Aorta (tissue), 5 donors: ENCODE results near the gene ESR1. TPM values are rescaled to one million over a fixed set of nuclear protein-coding genes. Genes with fewer than 3 reads are reported as not detected.
"Not testable (repeated sequence)": the region's sequence is repeated elsewhere in the genome, so short reads cannot be mapped to it uniquely, and the experiment has no call there.

Experiments used
- ATAC-seq: fragments of 200-7000 bp; cut with Tn5 transposase; one replicate; pipeline ENCODE4 v1.9.1; 2022; ENCODE audit warnings: moderate library complexity; ENCODE audit not compliant: low FRiP score
- DNase-seq, 2 donors: peaks; one replicate each; pipeline ENCODE4 v3.0.0-alpha.2; 2020
- H3K27ac ChIP-seq, 2 donors: one replicate each; pipeline ENCODE4 v1.5.1; 2013; ENCODE audit warnings: low read length in 2 of 2, mild to moderate bottlenecking in 2 of 2, moderate library complexity in 2 of 2, control low read depth in 1 of 2, inconsistent platforms in 1 of 2, low read depth in 1 of 2
- H3K27me3 ChIP-seq, 2 donors: one replicate each; pipeline ENCODE4 v1.6.1; 2013; ENCODE audit warnings: control low read depth in 1 of 2, low read length in 1 of 2, mild to moderate bottlenecking in 1 of 2, moderate library complexity in 1 of 2; ENCODE audit not compliant: insufficient read depth in 2 of 2, control insufficient read depth in 1 of 2
- H3K36me3 ChIP-seq, 2 donors: one replicate each; pipeline ENCODE4 v1.6.1; 2013; ENCODE audit warnings: control low read depth in 1 of 2, low read length in 1 of 2, mild to moderate bottlenecking in 1 of 2; ENCODE audit not compliant: insufficient read depth in 2 of 2, control insufficient read depth in 1 of 2
- H3K4me1 ChIP-seq, 2 donors: one replicate each; pipeline ENCODE4 v1.6.1; 2013; ENCODE audit warnings: low read length in 2 of 2, control low read depth in 1 of 2, mild to moderate bottlenecking in 1 of 2, moderate library complexity in 1 of 2; ENCODE audit not compliant: insufficient read depth in 2 of 2, control insufficient read depth in 1 of 2
- H3K4me3 ChIP-seq, 2 donors: one replicate each; pipeline ENCODE4 v1.5.1; 2013; ENCODE audit warnings: low read length in 2 of 2, control low read depth in 1 of 2, mild to moderate bottlenecking in 1 of 2
- H3K9me3 ChIP-seq: one replicate; pipeline ENCODE4 v1.6.1; 2013; ENCODE audit warnings: mild to moderate bottlenecking, low read length; ENCODE audit not compliant: control insufficient read depth
- WGBS, 2 donors: extraction: QIAGEN DNeasy Blood & Tissue Kit; methylation state at CpG; one replicate each; pipeline ENCODE4 v1.1.7; 2013; 5-methylcytosine and 5-hydroxymethylcytosine counted together
- intact Hi-C, 2 donors: fragments of 100-400 bp; cut with DNase I; formaldehyde crosslinking; loops; one replicate each; pipeline versions ENCODE4 v1.14.2 to v1.15.0; 2022
- polyA plus RNA-seq, 2 donors: library from polyadenylated mRNA; stranded (reverse); fragments of 200-250 nt; gene quantifications; one replicate each; pipeline ENCODE4 v1.2.3, GENCODE V29; 2013
- total RNA-seq, 2 donors: library from RNA; stranded (reverse); fragmentation: NEBNext Ultra II Directional; extraction: Animal tissue kit (Norgen Biotek cat#: 25700); gene quantifications; one replicate each; pipeline ENCODE4 v1.2.1, GENCODE V29; 2021
- donor health status: healthy with polysubstance abuse.
- donor health status: Bipolar disorder and iron deficiency.
- donor health status: DM: no; HTN: no; CAD: no.
- donor health status: DM: no; HTN: no; CAD: no.
- donor health status: DM: yes; HTN: yes; CAD: no.

The ESR1 gene
- total and polyA plus RNA-seq, 4 donors = 0.13 to 12.3 (median 2.8) TPM

DNA sequence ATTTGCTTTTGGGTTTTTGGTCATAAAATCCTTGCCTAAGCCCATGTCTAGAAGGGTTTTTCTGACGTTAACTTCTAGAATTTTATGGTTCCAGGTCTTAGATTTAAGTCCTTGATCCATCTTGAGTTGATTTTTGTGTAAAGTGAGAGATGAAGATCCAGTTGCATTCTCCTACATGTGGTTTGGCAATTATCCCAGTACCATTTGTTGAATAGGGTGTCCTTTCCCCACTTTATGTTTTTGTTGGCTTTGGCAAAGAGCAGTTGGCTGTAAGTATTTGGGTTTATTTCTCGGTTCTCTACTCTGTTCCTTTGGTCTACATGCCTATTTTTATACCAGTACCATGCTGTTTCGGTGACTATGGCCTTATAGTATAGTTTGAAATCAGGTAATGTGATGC lies 86.9 kb downstream of the ESR1 start:
- intact Hi-C loops, ATAC-seq, H3K27ac ChIP-seq, H3K27me3 ChIP-seq, H3K36me3 ChIP-seq, H3K4me1 ChIP-seq, H3K9me3 ChIP-seq, DNase-seq, H3K4me3 ChIP-seq: not testable (repeated sequence)
- 40 to 42% methylated on average over 3 of the region's 3 CpGs for WGBS, 2 donors

DNA sequence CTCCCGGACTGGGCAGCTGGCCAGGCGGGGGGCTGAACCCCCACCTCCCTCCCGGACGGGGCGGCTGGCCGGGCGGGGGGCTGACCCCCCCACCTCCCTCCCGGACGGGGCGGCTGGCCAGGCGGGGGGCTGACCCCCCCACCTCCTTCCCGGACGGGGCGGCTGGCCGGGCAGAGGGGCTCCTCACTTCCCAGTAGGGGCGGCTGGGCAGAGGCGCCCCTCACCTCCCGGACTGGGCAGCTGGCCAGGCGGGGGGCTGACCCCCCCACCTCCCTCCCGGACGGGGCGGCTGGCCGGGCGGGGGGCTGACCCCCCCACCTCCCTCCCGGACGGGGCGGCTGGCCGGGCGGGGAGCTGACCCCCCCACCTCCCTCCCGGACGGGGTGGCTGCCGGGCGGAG lies 91.7 kb downstream of the ESR1 start:
- H3K36me3 ChIP-seq, H3K4me3 ChIP-seq, ATAC-seq, H3K27ac ChIP-seq, DNase-seq, H3K9me3 ChIP-seq, H3K4me1 ChIP-seq, H3K27me3 ChIP-seq, intact Hi-C loops: not testable (repeated sequence)
- WGBS, 2 donors = 94% methylated on average over 25 of the region's 33 CpGs; no CpG with 5 or more reads in 1 of the 2 donors

DNA sequence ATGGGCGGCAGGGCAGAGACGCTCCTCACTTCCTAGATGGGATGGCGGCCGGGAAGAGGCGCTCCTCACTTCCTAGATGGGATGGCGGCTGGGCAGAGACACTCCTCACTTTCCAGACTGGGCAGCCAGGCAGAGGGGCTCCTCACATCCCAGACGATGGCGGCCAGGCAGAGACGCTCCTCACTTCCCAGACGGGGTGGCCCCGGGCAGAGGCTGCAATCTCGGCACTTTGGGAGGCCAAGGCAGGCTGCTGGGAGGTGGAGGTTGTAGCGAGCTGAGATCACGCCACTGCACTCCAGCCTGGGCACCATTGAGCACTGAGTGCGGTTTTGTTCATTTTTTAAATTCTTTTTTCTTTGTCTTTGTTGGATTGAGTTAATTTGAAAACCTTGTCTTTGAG lies 92.3 kb downstream of the ESR1 start:
- H3K4me1 ChIP-seq, H3K36me3 ChIP-seq, H3K27me3 ChIP-seq, H3K4me3 ChIP-seq, H3K27ac ChIP-seq, H3K9me3 ChIP-seq, DNase-seq, intact Hi-C loops, ATAC-seq: not testable (repeated sequence)
- 95 to 96% methylated on average over 14 to 15 of the region's 15 CpGs for WGBS, 2 donors

DNA sequence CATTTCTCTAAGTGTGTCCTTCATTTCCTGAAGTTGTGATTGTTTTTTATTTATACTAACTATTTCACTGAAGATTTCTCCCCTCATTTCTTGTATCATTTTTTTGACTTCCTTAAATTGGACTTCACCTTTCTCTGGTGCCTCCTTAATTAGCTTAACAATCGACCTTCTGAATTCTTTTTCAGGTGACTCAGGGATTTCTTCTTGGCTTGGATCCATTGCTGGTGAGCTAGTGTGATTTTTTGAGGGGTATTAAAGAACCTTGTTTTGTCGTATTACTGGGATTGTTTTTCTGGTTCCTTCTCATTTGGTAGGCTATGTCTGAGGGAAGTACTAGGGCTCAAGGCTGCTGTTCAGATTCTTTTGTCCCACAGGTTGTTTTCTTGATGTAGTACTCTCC lies 92.8 kb downstream of the ESR1 start:
- H3K36me3 ChIP-seq = no peaks in the 10 kb centered on the region
- H3K9me3 ChIP-seq = no peaks in the 10 kb centered on the region
- no peak overlapping the region for H3K27ac ChIP-seq
- no peaks in the 10 kb centered on the region for H3K4me1 ChIP-seq
- no peaks in the 10 kb centered on the region for H3K27me3 ChIP-seq
- ATAC-seq (no peak), DNase-seq (no peak)
- WGBS, 2 donors = 73 to 76% methylated on average over 2 of the region's 2 CpGs
- no peak overlapping the region for H3K4me3 ChIP-seq
- intact Hi-C loops = no loop called here

DNA sequence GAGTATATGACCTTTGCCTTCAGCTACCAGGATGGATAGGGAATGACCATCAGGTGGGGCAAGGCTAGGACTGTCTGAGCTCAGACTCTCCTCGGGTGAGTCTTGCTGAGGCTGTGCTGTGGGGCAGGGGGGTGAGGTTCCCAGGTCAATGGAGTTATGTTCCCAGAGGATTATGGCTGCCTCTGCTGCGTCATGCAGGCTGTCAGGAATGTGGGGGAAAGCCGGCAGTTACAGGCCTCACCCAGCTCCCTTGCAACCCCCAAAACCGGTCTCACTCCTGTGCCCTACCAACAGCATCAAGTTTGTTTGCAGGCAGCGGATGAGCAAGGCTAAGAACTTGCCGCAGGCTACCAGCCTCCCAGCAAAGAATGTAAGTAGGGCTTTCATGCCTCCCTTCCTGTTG lies 93.5 kb downstream of the ESR1 start:
- ATAC-seq = no peak
- DNase-seq = no peak
- Histone ChIP-seq H3K4me1 (no peaks in the 10 kb centered on the region), H3K9me3 (no peaks in the 10 kb centered on the region), H3K27me3 (no peaks in the 10 kb centered on the region), H3K4me3 (no peak overlapping the region), H3K36me3 (no peaks in the 10 kb centered on the region), H3K27ac (no peak overlapping the region)
- WGBS, 2 donors = 80% methylated on average over 6 of the region's 6 CpGs
- intact Hi-C loops = no loop called here

DNA sequence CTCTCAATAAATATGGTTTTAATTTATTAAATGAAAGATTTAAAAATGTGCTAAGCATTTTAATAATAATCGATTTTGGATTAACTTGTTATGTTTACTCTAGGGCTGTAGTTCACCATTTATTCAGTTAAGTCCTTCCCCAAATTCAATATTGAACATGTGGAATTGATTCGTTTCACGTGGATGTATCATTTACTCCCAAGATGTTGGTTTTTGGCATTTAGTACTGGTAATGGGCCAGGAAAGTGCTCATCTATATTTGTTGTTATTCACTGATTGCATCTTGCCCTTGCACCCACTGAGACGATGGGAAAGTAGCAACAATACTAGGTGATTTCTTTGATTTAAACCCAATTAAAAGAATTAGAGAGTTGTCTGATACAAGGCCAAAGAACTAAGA lies 97.1 kb downstream of the ESR1 start:
- WGBS, 2 donors = 76 to 77% methylated on average over 4 of the region's 4 CpGs

DNA sequence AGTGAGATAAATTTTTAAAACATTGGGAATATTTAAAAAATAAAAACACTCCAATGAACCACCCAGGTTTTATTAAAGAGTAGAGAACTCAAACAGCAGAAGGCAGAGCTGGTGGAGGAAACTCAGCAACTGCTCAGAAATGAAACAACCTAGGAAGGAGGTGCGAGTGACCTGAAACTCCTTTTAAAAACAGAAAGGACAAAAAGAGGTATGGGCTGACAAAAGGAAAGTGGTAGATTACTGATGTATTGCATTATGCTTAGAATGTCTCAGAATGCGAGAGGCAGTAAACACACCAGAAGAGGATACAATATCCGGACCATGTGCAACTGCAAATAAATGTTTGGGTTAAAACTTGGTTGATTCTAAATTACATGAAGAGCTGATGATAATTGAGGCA lies 97.6 kb downstream of the ESR1 start:
- intact Hi-C loops = no loop called here
- 88 to 89% methylated on average over 3 of the region's 3 CpGs for WGBS, 2 donors

More for the DNA sequence above, 97.1 kb downstream of the ESR1 start:
- no peaks in the 10 kb centered on the region for H3K4me1 ChIP-seq
- no peak overlapping the region for H3K4me3 ChIP-seq
- no peaks in the 10 kb centered on the region for H3K36me3 ChIP-seq
- H3K27me3 ChIP-seq = no peaks in the 10 kb centered on the region
- ATAC-seq = no peak
- no peak overlapping the region for H3K27ac ChIP-seq
- intact Hi-C loops = no loop called here
- H3K9me3 ChIP-seq = no peaks in the 10 kb centered on the region
- DNase-seq = no peak

DNA sequence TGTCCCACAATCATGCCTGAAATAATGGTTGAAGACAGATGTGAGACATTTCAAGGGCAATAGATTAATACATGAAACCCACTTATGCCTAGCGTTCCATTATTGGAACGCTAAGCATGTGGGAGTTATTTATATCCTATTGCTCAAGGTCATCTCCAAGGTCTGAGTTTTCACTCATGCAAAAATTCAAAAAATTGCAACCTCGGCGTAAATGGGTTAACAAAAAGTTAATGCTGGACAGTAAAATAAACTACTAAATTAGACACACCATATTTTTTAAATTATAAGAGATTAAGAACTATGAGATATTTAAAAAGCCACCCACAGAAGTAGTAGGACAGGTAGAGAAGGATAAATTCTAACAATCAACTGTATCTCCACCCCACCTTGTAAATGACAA lies 98.4 kb downstream of the ESR1 start:
- H3K4me1 ChIP-seq = no peaks in the 10 kb centered on the region
- no peaks in the 10 kb centered on the region for H3K27me3 ChIP-seq
- intact Hi-C loops = no loop called here
- H3K36me3 ChIP-seq = no peaks in the 10 kb centered on the region
- no peak overlapping the region for H3K27ac ChIP-seq
- no peak overlapping the region for H3K4me3 ChIP-seq
- 88 to 90% methylated on average over 4 of the region's 4 CpGs for WGBS, 2 donors
- H3K9me3 ChIP-seq = no peaks in the 10 kb centered on the region
- DNase-seq (no peak), ATAC-seq (no peak)

More for the DNA sequence above, 97.6 kb downstream of the ESR1 start:
- Histone ChIP-seq H3K27me3 (no peaks in the 10 kb centered on the region), H3K9me3 (no peaks in the 10 kb centered on the region), H3K4me3 (no peak overlapping the region), H3K4me1 (no peaks in the 10 kb centered on the region), H3K27ac (no peak overlapping the region), H3K36me3 (no peaks in the 10 kb centered on the region)
- ATAC-seq (no peak), DNase-seq (no peak)

DNA sequence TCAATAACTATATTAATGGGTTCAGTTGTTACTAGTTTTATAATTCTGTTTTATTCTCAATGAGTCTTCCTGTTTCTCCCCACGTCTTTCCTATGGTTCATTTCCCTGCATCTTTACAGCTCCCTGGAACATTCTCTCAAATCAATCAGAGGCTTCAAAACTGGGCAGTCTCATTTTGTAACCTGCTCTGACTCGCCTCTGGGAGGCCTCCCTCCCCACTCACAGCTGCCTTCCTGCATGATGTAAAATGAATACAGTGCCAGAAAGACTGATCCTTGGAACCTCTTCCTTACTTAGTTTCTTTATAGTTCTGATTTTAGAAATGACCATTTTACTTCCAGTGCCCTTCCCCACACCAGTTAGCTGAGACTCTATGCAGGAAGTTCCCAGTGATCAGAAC lies 103.9 kb downstream of the ESR1 start:
- no peaks in the 10 kb centered on the region for H3K36me3 ChIP-seq
- H3K4me1 ChIP-seq = no peaks in the 10 kb centered on the region
- intact Hi-C loops = no loop called here
- H3K27me3 ChIP-seq = no peaks in the 10 kb centered on the region
- H3K4me3 ChIP-seq = no peak overlapping the region
- ATAC-seq (no peak), DNase-seq (no peak)
- no peaks in the 10 kb centered on the region for H3K9me3 ChIP-seq
- no peak overlapping the region for H3K27ac ChIP-seq
- 39 to 56% methylated on average over 2 of the region's 2 CpGs for WGBS, 2 donors
